Thoracic aorta (tissue), 2 donors: ENCODE results near the gene ACACA. TPM values are rescaled to one million over a fixed set of nuclear protein-coding genes. Genes with fewer than 3 reads are reported as not detected.

Experiments
- ATAC-seq: fragments of 150-250 bp; one replicate; pipeline ENCODE4 v1.8.0; 2017; ENCODE audit warnings: low read depth; ENCODE audit not compliant: insufficient number of reproducible peaks, low FRiP score
- DNase-seq: peaks from one replicate; pipeline ENCODE4 v3.0.0-alpha.2; 2020; ENCODE audit warnings: low spot score
- H3K27ac ChIP-seq, 2 donors: fragments of 200-600 bp; sonication (generic); 1 replicate in 1 of 2; 2 replicates in 1 of 2; pipeline ENCODE4 v1.5.1; 2016; ENCODE audit warnings: mild to moderate bottlenecking in 2 of 2, moderate library complexity in 2 of 2
- H3K27me3 ChIP-seq: fragments of 200-600 bp; sonication (generic); replicated peaks from 2 replicates; pipeline ENCODE4 v1.6.0; 2016; ENCODE audit warnings: mild to moderate bottlenecking; ENCODE audit not compliant: insufficient read depth
- H3K36me3 ChIP-seq: fragments of 200-600 bp; sonication (generic); one replicate; pipeline ENCODE4 v1.5.1; 2016
- H3K4me1 ChIP-seq, 2 donors: fragments of 200-600 bp; sonication (generic); 1 replicate in 1 of 2; 2 replicates in 1 of 2; pipeline versions ENCODE4 v1.5.1 to v1.6.0; 2016; ENCODE audit warnings: low read depth in 2 of 2, mild to moderate bottlenecking in 1 of 2; ENCODE audit not compliant: control insufficient read depth in 1 of 2
- H3K4me3 ChIP-seq: fragments of 200-600 bp; sonication (generic); 2 replicates; pipeline ENCODE4 v1.5.1; 2016; ENCODE audit warnings: mild to moderate bottlenecking
- H3K9me3 ChIP-seq: fragments of 200-600 bp; sonication (generic); 2 replicates; pipeline ENCODE4 v1.5.1; 2016
- total RNA-seq, 2 donors: library from RNA; depleted of rRNA; stranded (reverse); fragments of >200 nt; gene quantifications; one replicate each; pipeline versions ENCODE4 v1.1.0 to v1.2.3, GENCODE V29; 2016
- TF ChIP-seq, protein P1 (sequence below): fragments of 200-600 bp; sonication (generic); IDR thresholded peaks from one replicate; pipeline ENCODE4 v1.5.1; 2019; ENCODE audit warnings: antibody characterized with exemption

The ACACA gene
- total RNA-seq, 2 donors from 2014 or later, result 20.7 to 34.0 TPM

DNA sequence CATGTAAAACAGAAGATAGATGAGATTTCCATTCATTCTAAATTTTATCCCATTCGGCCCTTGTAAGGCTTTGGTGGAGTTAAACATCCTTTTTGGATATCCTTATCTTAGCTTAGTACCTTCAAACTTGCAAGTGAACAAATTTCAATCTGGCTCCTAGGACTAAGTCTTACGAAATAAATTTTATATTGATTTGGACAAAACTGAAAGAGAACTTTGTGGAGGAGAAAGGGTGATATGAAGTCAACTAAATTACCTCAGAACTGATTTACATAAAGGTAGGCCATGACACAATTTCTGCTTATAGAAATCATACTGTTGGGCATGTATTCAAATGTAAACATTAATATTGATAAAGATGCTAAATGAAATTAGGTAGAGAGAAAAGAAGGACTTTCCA, 206.1 kb downstream of the ACACA start:
- Histone ChIP-seq H3K9me3 (no peaks in the 10 kb centered on the region), H3K36me3 (peaks cover 9% of the 10 kb centered on the region), H3K4me1 (no peaks in the 10 kb centered on the region), H3K27me3 (no peaks in the 10 kb centered on the region), H3K27ac (no peak overlapping the region), H3K4me3 (no peak overlapping the region)
- ATAC-seq (no peak), DNase-seq (no peak)
- TF ChIP-seq, protein P1, sequence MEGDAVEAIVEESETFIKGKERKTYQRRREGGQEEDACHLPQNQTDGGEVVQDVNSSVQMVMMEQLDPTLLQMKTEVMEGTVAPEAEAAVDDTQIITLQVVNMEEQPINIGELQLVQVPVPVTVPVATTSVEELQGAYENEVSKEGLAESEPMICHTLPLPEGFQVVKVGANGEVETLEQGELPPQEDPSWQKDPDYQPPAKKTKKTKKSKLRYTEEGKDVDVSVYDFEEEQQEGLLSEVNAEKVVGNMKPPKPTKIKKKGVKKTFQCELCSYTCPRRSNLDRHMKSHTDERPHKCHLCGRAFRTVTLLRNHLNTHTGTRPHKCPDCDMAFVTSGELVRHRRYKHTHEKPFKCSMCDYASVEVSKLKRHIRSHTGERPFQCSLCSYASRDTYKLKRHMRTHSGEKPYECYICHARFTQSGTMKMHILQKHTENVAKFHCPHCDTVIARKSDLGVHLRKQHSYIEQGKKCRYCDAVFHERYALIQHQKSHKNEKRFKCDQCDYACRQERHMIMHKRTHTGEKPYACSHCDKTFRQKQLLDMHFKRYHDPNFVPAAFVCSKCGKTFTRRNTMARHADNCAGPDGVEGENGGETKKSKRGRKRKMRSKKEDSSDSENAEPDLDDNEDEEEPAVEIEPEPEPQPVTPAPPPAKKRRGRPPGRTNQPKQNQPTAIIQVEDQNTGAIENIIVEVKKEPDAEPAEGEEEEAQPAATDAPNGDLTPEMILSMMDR, result no peak

DNA sequence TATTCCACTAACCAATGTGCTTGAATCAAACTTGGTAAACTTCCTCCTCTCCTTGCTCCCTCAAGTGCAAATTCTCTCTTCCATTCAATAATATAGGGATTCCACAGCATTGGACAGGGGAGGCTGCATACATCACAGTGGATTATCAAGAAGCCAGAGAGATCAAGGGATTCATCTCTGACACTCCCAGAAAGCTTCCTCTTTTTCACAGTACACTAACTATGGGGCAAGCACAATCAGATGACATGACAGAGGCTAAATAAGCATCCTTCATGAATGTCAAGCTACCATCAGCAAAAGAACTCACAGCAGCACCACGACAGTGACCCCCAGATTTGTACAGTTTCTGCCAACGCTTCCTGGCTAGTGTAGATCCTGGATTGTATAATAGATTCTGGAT, 209.3 kb downstream of the ACACA start:
- Histone ChIP-seq H3K36me3 (no peaks in the 10 kb centered on the region), H3K4me1 (no peaks in the 10 kb centered on the region)
- TF ChIP-seq, protein P1, result no peak

DNA sequence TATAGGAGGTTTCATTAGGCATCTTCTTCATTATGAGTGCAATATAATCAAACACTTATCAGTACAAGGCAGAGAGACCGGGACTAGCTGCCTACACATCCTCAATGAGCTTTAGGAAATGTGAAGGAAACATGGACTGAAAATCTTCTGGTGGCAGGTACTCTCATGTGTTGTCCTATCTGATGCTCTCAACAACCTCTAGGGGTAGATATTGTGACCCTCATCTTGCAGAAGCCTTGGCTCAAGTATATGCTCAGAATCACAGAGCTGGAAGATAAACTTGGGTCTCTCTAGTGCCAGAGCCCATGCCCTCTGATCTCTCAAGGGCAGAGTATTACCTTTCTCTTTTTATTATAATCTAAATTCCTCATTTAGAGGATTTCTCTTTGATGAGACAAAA, 212.4 kb downstream of the ACACA start:
- H3K9me3 ChIP-seq, result no peaks in the 10 kb centered on the region
- H3K4me3 ChIP-seq, result no peak overlapping the region
- no peak overlapping the region for H3K27ac ChIP-seq
- peaks cover 12% of the 10 kb centered on the region for H3K36me3 ChIP-seq
- H3K4me1 ChIP-seq, result no peaks in the 10 kb centered on the region
- TF ChIP-seq, protein P1, result no peak
- DNase-seq (no peak), ATAC-seq (no peak)
- H3K27me3 ChIP-seq, result no peaks in the 10 kb centered on the region

More for the DNA sequence above, 209.3 kb downstream of the ACACA start:
- no peak overlapping the region for H3K27ac ChIP-seq
- H3K4me3 ChIP-seq, result no peak overlapping the region
- H3K9me3 ChIP-seq, result no peaks in the 10 kb centered on the region
- ATAC-seq, result no peak
- DNase-seq, result no peak
- H3K27me3 ChIP-seq, result no peaks in the 10 kb centered on the region

DNA sequence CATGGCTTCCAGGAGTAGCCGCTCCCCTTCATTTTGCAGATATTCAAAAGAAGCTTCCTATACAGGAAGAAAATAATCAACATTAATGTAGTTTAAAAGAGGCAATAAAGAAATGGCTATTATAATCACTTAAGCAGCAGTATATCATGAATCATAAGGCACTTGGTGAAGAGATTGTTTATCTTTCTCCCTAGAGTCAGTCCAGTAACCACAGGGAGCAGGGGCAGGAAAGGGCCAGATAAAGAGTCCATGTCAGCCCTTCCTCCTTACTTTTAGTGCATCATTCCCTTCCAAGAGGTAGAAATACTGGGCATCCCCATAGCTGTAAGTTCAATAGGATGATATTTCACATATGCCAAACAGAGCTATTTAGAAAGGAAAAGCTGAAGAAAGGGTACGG, 215.4 kb downstream of the ACACA start:
- Histone ChIP-seq H3K4me1 (no peaks in the 10 kb centered on the region), H3K4me3 (no peak overlapping the region), H3K36me3 (peaks cover 12% of the 10 kb centered on the region), H3K27me3 (no peaks in the 10 kb centered on the region), H3K9me3 (no peaks in the 10 kb centered on the region), H3K27ac (no peak overlapping the region)
- no peak for ATAC-seq
- no peak for DNase-seq
- TF ChIP-seq, protein P1, result no peak

DNA sequence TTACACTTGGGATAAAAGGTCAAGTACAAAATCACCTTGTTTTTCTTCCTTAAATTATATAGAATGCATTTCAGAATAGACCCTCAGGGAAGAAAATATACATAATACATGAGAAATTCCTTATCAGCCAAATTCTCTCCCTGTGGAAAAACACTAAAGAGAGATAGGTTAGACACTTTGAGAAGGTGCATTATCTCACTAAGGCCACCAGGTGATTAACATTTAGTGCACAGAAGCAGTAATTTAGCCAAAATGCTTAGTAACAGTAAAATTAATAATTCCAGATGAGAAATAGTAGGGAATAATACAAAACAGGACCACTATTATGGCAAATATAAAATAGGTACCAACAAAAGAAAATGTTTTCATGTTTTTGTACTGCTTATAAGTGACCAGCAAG, 216.1 kb downstream of the ACACA start:
- Histone ChIP-seq H3K4me3 (no peak overlapping the region), H3K27ac (no peak overlapping the region), H3K9me3 (no peaks in the 10 kb centered on the region), H3K4me1 (no peaks in the 10 kb centered on the region), H3K36me3 (peaks cover 12% of the 10 kb centered on the region), H3K27me3 (no peaks in the 10 kb centered on the region)
- ATAC-seq (no peak), DNase-seq (no peak)
- TF ChIP-seq, protein P1, result no peak
